ENCODE results near the gene RING1. TPM values are rescaled to one million over a fixed set of nuclear protein-coding genes. Genes with fewer than 3 reads are reported as not detected.

The RING1 gene
- total and polyA plus RNA-seq, 10 of the 15 experiments (the other 5 are each of a cell fraction or from before 2014, with no cell fraction given) = 2.0 to 27.2 (median 15.8) TPM

DNA sequence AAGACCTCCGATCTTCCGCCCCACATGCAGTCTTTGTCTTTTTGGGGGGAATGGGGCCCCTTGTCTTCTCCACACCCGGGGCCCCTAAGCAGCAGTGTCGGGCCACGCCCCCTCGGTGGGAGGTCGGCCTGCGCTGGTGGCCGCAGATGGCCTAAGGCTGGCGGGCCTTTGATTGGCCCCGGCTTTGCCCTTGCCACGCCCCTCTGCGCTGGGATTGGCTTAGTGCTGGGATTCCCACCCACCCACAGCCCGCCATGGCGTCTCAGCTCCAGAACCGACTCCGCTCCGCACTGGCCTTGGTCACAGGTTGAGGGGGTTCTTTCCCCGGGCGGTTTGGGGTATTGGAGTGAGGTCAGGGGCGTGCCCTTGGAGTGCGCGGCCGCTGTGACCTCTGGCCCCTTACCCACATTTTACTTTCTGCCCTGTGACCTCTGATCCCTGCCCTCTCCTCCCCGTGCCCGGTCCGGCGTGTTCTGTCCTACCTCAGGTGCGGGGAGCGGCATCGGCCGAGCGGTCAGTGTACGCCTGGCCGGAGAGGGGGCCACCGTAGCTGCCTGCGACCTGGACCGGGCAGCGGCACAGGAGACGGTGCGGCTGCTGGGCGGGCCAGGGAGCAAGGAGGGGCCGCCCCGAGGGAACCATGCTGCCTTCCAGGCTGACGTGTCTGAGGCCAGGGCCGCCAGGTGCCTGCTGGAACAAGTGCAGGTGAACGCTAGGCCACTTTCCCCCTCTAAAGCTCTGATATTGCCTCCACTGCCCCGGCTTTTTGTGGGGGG is 3.7 kb upstream of the RING1 start, which contains the start of gene HSD17B8 (continued):
- TF ChIP-seq ZBTB33 (IDR thresholded peaks at IDR 0.05) (no peak), BACH1 (IDR thresholded peaks at IDR 0.05; ENCODE audit: borderline replicate concordance) (peak; percentile 41), NR2C2 (IDR thresholded peaks at IDR 0.05; ENCODE audit: borderline replicate concordance, control insufficient read depth, insufficient read length, low read depth) (no peak), POLR2AphosphoS2 (IDR thresholded peaks at IDR 0.05; ENCODE audit: low read depth, low read length) (peak; percentile 95), MEF2A (IDR thresholded peaks at IDR 0.05; ENCODE audit: insufficient read depth, low read depth, low read length) (no peak), RAD51 (IDR thresholded peaks at IDR 0.05) (no peak), IRF4 (IDR thresholded peaks at IDR 0.05; ENCODE audit: low read depth, low read length) (no peak), HCFC1 (IDR thresholded peaks at IDR 0.05; ENCODE audit: low read length) (no peak), BRCA1 (IDR thresholded peaks at IDR 0.05; ENCODE audit: low read depth, low read length) (no peak), TCF12 (IDR thresholded peaks at IDR 0.05; ENCODE audit: low read depth, low read length) (no peak), DPF2 (IDR thresholded peaks at IDR 0.05) (0 out of 2 replicates have a peak, but pooled peaks have one; percentile 30), MLLT1 (IDR thresholded peaks at IDR 0.05) (no peak), EED (IDR thresholded peaks at IDR 0.05; ENCODE audit: low read depth) (no peak), CREB1 (IDR thresholded peaks at IDR 0.05; ENCODE audit: low read depth) (no peak), IKZF1 (conservative IDR thresholded peaks at IDR 0.05) (0 out of 2 replicates have a peak, but pooled peaks have one; percentile 9), NFYA (IDR thresholded peaks at IDR 0.05; ENCODE audit: borderline replicate concordance, low read depth, low read length) (no peak), HDGF (IDR thresholded peaks at IDR 0.05) (peak; percentile 59; the same call in 1 of the 2 replicates), FOXK2 (IDR thresholded peaks at IDR 0.05) (no peak), HDAC6 (IDR thresholded peaks at IDR 0.05; ENCODE audit: unreplicated experiment) (no peak), CBFB (IDR thresholded peaks at IDR 0.05; ENCODE audit: low read depth) (no peak), NFXL1 (IDR thresholded peaks at IDR 0.05; ENCODE audit: borderline replicate concordance) (no peak)
- TF ChIP-seq, protein P1, sequence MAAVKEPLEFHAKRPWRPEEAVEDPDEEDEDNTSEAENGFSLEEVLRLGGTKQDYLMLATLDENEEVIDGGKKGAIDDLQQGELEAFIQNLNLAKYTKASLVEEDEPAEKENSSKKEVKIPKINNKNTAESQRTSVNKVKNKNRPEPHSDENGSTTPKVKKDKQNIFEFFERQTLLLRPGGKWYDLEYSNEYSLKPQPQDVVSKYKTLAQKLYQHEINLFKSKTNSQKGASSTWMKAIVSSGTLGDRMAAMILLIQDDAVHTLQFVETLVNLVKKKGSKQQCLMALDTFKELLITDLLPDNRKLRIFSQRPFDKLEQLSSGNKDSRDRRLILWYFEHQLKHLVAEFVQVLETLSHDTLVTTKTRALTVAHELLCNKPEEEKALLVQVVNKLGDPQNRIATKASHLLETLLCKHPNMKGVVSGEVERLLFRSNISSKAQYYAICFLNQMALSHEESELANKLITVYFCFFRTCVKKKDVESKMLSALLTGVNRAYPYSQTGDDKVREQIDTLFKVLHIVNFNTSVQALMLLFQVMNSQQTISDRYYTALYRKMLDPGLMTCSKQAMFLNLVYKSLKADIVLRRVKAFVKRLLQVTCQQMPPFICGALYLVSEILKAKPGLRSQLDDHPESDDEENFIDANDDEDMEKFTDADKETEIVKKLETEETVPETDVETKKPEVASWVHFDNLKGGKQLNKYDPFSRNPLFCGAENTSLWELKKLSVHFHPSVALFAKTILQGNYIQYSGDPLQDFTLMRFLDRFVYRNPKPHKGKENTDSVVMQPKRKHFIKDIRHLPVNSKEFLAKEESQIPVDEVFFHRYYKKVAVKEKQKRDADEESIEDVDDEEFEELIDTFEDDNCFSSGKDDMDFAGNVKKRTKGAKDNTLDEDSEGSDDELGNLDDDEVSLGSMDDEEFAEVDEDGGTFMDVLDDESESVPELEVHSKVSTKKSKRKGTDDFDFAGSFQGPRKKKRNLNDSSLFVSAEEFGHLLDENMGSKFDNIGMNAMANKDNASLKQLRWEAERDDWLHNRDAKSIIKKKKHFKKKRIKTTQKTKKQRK (IDR thresholded peaks at IDR 0.05; ENCODE audit: low read depth, low read length) = no peak
- TF ChIP-seq, protein P2, sequence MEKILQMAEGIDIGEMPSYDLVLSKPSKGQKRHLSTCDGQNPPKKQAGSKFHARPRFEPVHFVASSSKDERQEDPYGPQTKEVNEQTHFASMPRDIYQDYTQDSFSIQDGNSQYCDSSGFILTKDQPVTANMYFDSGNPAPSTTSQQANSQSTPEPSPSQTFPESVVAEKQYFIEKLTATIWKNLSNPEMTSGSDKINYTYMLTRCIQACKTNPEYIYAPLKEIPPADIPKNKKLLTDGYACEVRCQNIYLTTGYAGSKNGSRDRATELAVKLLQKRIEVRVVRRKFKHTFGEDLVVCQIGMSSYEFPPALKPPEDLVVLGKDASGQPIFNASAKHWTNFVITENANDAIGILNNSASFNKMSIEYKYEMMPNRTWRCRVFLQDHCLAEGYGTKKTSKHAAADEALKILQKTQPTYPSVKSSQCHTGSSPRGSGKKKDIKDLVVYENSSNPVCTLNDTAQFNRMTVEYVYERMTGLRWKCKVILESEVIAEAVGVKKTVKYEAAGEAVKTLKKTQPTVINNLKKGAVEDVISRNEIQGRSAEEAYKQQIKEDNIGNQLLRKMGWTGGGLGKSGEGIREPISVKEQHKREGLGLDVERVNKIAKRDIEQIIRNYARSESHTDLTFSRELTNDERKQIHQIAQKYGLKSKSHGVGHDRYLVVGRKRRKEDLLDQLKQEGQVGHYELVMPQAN (conservative IDR thresholded peaks at IDR 0.05) = peak; percentile 49; the same call in 1 of the 2 replicates
